Smooth muscle cell (in vitro differentiated cells): ENCODE results near the gene PLA2G2E. TPM values are rescaled to one million over a fixed set of nuclear protein-coding genes. Genes with fewer than 3 reads are reported as not detected.
"Not testable (repeated sequence)": the region's sequence is repeated elsewhere in the genome, so short reads cannot be mapped to it uniquely, and the experiment has no call there.

Source experiments
- DNase-seq: peaks from one replicate; lab custom pipeline; 2025; ENCODE audit not compliant: unreplicated experiment; lab: John Stamatoyannopoulos, UW
- H2AFZ ChIP-seq: fragments of 200-600 bp; sonication (generic); 2 replicates; pipeline ENCODE4 v1.6.0; 2016; ENCODE audit warnings: antibody characterized with exemption, low read depth, mild to moderate bottlenecking
- H3F3A ChIP-seq: fragments of 200-600 bp; sonication (generic); 2 replicates; pipeline ENCODE4 v1.6.0; 2017; ENCODE audit warnings: antibody characterized with exemption, low read depth
- H3K27ac ChIP-seq: fragments of 200-600 bp; sonication (generic); 2 replicates; pipeline ENCODE4 v1.5.1; 2016; ENCODE audit warnings: low read depth, mild to moderate bottlenecking
- H3K27me3 ChIP-seq: fragments of 200-600 bp; sonication (generic); 2 replicates; pipeline ENCODE4 v1.6.1; 2016; ENCODE audit warnings: low read depth, mild to moderate bottlenecking
- H3K36me3 ChIP-seq: fragments of 200-600 bp; sonication (generic); 2 replicates; pipeline ENCODE4 v1.5.1; 2016; ENCODE audit warnings: low read depth
- H3K4me1 ChIP-seq: fragments of 200-600 bp; sonication (generic); 2 replicates; pipeline ENCODE4 v1.5.1; 2016; ENCODE audit warnings: low read depth
- H3K4me2 ChIP-seq: fragments of 200-600 bp; sonication (generic); 2 replicates; pipeline ENCODE4 v1.6.0; 2016; ENCODE audit warnings: mild to moderate bottlenecking
- H3K4me3 ChIP-seq: fragments of 200-600 bp; sonication (generic); 2 replicates; pipeline ENCODE4 v1.5.1; 2016; ENCODE audit warnings: mild to moderate bottlenecking
- H3K79me2 ChIP-seq: fragments of 200-600 bp; sonication (generic); 2 replicates; pipeline ENCODE4 v1.6.0; 2016; ENCODE audit warnings: low read depth, mild to moderate bottlenecking
- H3K9ac ChIP-seq: fragments of 200-600 bp; sonication (generic); 2 replicates; pipeline ENCODE4 v1.6.0; 2016; ENCODE audit warnings: low read depth
- H3K9me3 ChIP-seq: fragments of 200-600 bp; sonication (generic); replicated peaks from 2 replicates; pipeline ENCODE4 v1.5.1; 2016; ENCODE audit warnings: low read depth
- H4K20me1 ChIP-seq: fragments of 200-600 bp; sonication (generic); 2 replicates; pipeline ENCODE4 v1.6.0; 2016; ENCODE audit warnings: low read depth
- CTCF ChIP-seq: fragments of 200-600 bp; sonication (generic); IDR thresholded peaks from 2 replicates; pipeline ENCODE4 v1.5.1; 2017; ENCODE audit warnings: borderline replicate concordance, mild to moderate bottlenecking, antibody characterized with exemption; ENCODE audit not compliant: insufficient read depth, poor library complexity, severe bottlenecking
- WGBS: methylation state at CpG from one replicate; pipeline ENCODE4 v1.1.7; 2016; ENCODE audit warnings: low lambda C conversion rate; 5-methylcytosine and 5-hydroxymethylcytosine counted together
- polyA plus RNA-seq: library from polyadenylated mRNA; unstranded; fragments of >200 nt; fragmentation: Nextera tagmentation; extraction: Ambion mirVana; gene quantifications from 2 replicates; pipeline ENCODE4 v1.2.1, GENCODE V29; 2016
- total RNA-seq: library from RNA; depleted of rRNA; stranded (reverse); fragments of >200 nt; gene quantifications from 2 replicates; pipeline ENCODE4 v1.2.3, GENCODE V29; 2014

The PLA2G2E gene
- total and polyA plus RNA-seq, 2 experiments from 2014 or later = not detected

GRCh38 chr1:19936061-19936750, 12.8 kb upstream of the PLA2G2E start:
- Histone ChIP-seq H4K20me1 (no peaks in the 10 kb centered on the region), H2AFZ (no peak overlapping the region), H3K9ac (no peak overlapping the region), H3K79me2 (no peaks in the 10 kb centered on the region), H3K9me3 (no peaks in the 10 kb centered on the region), H3K27me3 (no peaks in the 10 kb centered on the region), H3K36me3 (no peaks in the 10 kb centered on the region), H3K4me3 (no peak overlapping the region), H3K27ac (no peak overlapping the region), H3F3A (no peaks in the 10 kb centered on the region), H3K4me1 (no peaks in the 10 kb centered on the region), H3K4me2 (no peak overlapping the region)
- no peak for DNase-seq
- TF ChIP-seq CTCF = no peak
- 88% methylated on average over 3 of the region's 3 CpGs for WGBS

- no peak overlapping the region for H3K4me2 ChIP-seq
- WGBS = 91% methylated on average over 7 of the region's 7 CpGs
- H3K79me2 ChIP-seq = no peaks in the 10 kb centered on the region
- H3K9me3 ChIP-seq = peaks cover 2% of the 10 kb centered on the region
- no peak overlapping the region for H3K27ac ChIP-seq
- TF ChIP-seq CTCF = no peak
- no peaks in the 10 kb centered on the region for H3K27me3 ChIP-seq
- H3K4me3 ChIP-seq = no peak overlapping the region
- no peak overlapping the region for H2AFZ ChIP-seq
- no peaks in the 10 kb centered on the region for H3K4me1 ChIP-seq
- no peaks in the 10 kb centered on the region for H3K36me3 ChIP-seq
- no peaks in the 10 kb centered on the region for H4K20me1 ChIP-seq
- H3F3A ChIP-seq = no peaks in the 10 kb centered on the region
- H3K9ac ChIP-seq = no peak overlapping the region
- no peak for DNase-seq
These were observed 10.9 kb upstream of the PLA2G2E start for GRCh38 chr1:19934336-19934735.

GRCh38 chr1:19932866-19933265, 9.4 kb upstream of the PLA2G2E start:
- H3K27ac ChIP-seq = no peak overlapping the region
- H3K36me3 ChIP-seq = no peaks in the 10 kb centered on the region
- H3K4me1 ChIP-seq = no peaks in the 10 kb centered on the region
- H3K4me3 ChIP-seq = no peak overlapping the region
- H3K9me3 ChIP-seq = peaks cover 2% of the 10 kb centered on the region
- H3K79me2 ChIP-seq = no peaks in the 10 kb centered on the region
- H4K20me1 ChIP-seq = no peaks in the 10 kb centered on the region
- no peak overlapping the region for H2AFZ ChIP-seq
- no peak for TF ChIP-seq CTCF
- H3K4me2 ChIP-seq = no peak overlapping the region
- H3K9ac ChIP-seq = no peak overlapping the region
- no peak for DNase-seq
- no peaks in the 10 kb centered on the region for H3F3A ChIP-seq
- H3K27me3 ChIP-seq = no peaks in the 10 kb centered on the region
- 0% methylated on average over 1 of the region's 1 CpG for WGBS

- not testable (repeated sequence) for H3K79me2 ChIP-seq, H3F3A ChIP-seq, DNase-seq, H3K27me3 ChIP-seq, H3K36me3 ChIP-seq, H3K4me3 ChIP-seq, H3K4me1 ChIP-seq, H2AFZ ChIP-seq, H4K20me1 ChIP-seq, H3K9me3 ChIP-seq
- Histone ChIP-seq H3K9ac (peak overlapping the region; percentile 62), H3K4me2 (peak overlapping the region; percentile 1), H3K27ac (peak overlapping the region; percentile 84)
- 15% methylated on average over 3 of the region's 3 CpGs for WGBS
These were observed 3.7 kb upstream of the PLA2G2E start for GRCh38 chr1:19927130-19927421.
